ENCODE data around the gene STUM.

DNA sequence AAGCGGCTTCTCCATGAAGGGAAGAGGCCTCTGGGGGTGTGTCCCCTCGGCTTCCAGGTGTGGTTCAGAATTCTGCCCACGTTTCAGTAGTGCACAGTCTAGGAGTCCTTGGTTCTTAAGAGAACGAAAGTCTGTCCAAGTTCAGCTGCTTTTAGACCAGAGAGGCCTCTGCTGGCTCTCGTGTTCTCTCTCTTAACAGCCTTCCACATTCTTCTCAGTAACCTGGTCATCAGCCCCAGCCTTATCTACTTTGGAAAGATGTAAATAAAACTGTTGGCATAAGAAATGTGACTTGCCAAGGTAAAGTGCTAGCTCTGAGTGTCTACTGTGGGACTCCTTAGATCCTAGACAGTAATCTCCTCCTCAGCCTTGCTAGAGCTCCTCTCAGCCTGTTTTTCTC is 15.3 kb upstream of the STUM start:
- TF ChIP-seq, protein P1, sequence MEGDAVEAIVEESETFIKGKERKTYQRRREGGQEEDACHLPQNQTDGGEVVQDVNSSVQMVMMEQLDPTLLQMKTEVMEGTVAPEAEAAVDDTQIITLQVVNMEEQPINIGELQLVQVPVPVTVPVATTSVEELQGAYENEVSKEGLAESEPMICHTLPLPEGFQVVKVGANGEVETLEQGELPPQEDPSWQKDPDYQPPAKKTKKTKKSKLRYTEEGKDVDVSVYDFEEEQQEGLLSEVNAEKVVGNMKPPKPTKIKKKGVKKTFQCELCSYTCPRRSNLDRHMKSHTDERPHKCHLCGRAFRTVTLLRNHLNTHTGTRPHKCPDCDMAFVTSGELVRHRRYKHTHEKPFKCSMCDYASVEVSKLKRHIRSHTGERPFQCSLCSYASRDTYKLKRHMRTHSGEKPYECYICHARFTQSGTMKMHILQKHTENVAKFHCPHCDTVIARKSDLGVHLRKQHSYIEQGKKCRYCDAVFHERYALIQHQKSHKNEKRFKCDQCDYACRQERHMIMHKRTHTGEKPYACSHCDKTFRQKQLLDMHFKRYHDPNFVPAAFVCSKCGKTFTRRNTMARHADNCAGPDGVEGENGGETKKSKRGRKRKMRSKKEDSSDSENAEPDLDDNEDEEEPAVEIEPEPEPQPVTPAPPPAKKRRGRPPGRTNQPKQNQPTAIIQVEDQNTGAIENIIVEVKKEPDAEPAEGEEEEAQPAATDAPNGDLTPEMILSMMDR (conservative IDR thresholded peaks at IDR 0.05): no peak
- TF ChIP-seq ZFX (IDR thresholded peaks at IDR 0.05): no peak
